Esophagus muscularis mucosa (tissue), 4 donors: ENCODE measurements around the gene CSTB. TPM values are rescaled to one million over a fixed set of nuclear protein-coding genes. Genes with fewer than 3 reads are reported as not detected.

Source experiments
- DNase-seq: peaks from one replicate; pipeline ENCODE4 v3.0.0-alpha.2; 2017; ENCODE audit errors: extremely low spot score
- H3K27ac ChIP-seq, 4 donors: fragments of 200-600 bp; sonication (generic); replicated peaks in 1 of 4; 1 replicate in 3 of 4; 2 replicates in 1 of 4; pipeline ENCODE4 v1.5.1; 2016 to 2019; ENCODE audit warnings: mild to moderate bottlenecking in 1 of 4
- H3K27me3 ChIP-seq, 4 donors: fragments of 200-600 bp; sonication (generic); one replicate each; pipeline versions ENCODE4 v1.5.1 to v1.6.0; 2016 to 2019
- H3K36me3 ChIP-seq, 4 donors: fragments of 200-600 bp; sonication (generic); one replicate each; pipeline ENCODE4 v1.5.1; 2016 to 2019
- H3K4me1 ChIP-seq, 4 donors: fragments of 200-600 bp; sonication (generic); one replicate each; pipeline ENCODE4 v1.5.1; 2016 to 2019
- H3K4me3 ChIP-seq, 4 donors: fragments of 200-600 bp; sonication (generic); 1 replicate in 2 of 4; 2 replicates in 2 of 4; pipeline ENCODE4 v1.5.1; 2016 to 2019; ENCODE audit warnings: mild to moderate bottlenecking in 4 of 4, moderate library complexity in 1 of 4
- H3K9me3 ChIP-seq, 4 donors: fragments of 200-600 bp; sonication (generic); 1 replicate in 3 of 4; 2 replicates in 1 of 4; pipeline ENCODE4 v1.5.1; 2016 to 2019
- CTCF ChIP-seq, 3 experiments: fragments of 200-600 bp in 2 of 3; fragments of 450-650 bp in 1 of 3; sonication (generic) in 2 of 3; IDR thresholded peaks; one replicate each; pipeline ENCODE4 v1.5.1; 2017 to 2019; ENCODE audit warnings: antibody characterized with exemption in 3 of 3, mild to moderate bottlenecking in 2 of 3, moderate library complexity in 1 of 3
- EP300 ChIP-seq: sonication (generic); formaldehyde crosslinking; IDR thresholded peaks from one replicate; pipeline ENCODE4 v1.6.1; 2017; ENCODE audit warnings: antibody characterized with exemption
- POLR2A ChIP-seq: fragments of 450-650 bp; IDR thresholded peaks from one replicate; pipeline ENCODE4 v1.6.1; 2017; ENCODE audit warnings: antibody characterized with exemption, moderate library complexity, mild to moderate bottlenecking, low read depth
- POLR2AphosphoS5 ChIP-seq, 2 donors: sonication (generic); formaldehyde crosslinking; IDR thresholded peaks; one replicate each; pipeline ENCODE4 v1.6.1; 2017; ENCODE audit warnings: antibody characterized with exemption in 2 of 2
- WGBS: methylation state at CpG from one replicate; pipeline ENCODE4 v1.1.5; 2018; 5-methylcytosine and 5-hydroxymethylcytosine counted together
- intact Hi-C: fragments of 100-400 bp; cut with DNase I; formaldehyde crosslinking; loops from one replicate; pipeline ENCODE4 v1.15.1; 2023
- total RNA-seq, 4 donors: library from RNA; depleted of rRNA; stranded (reverse); fragments of >200 nt; gene quantifications; one replicate each; pipeline versions ENCODE4 v1.1.0 to v1.2.1, GENCODE V29; 2016

Gene CSTB
- total RNA-seq, 4 donors from 2014 or later = 5.0 to 21.1 (median 8.1) TPM

GRCh38 chr21:43775190-43775589, 918 bp downstream of the CSTB start:
- Histone ChIP-seq H3K4me1 (peaks cover 13 to 21% (median 20%) of the 10 kb centered on the region in 4 donors), H3K9me3 (no peaks in the 10 kb centered on the region), H3K27me3 (no peaks in the 10 kb centered on the region), H3K36me3 (peaks cover 18 to 28% (median 19%) of the 10 kb centered on the region in 4 donors), H3K4me3 (peak overlapping the region; percentile 70 to 99 (median 84)), H3K27ac (peak overlapping the region; percentile 80 to 92 (median 89))
- no peak for TF ChIP-seq EP300
- no peak for TF ChIP-seq CTCF (IDR thresholded peaks at IDR 0.05)
- no peak for TF ChIP-seq POLR2A
- TF ChIP-seq POLR2AphosphoS5 (IDR thresholded peaks at IDR 0.05) = no peak
- intact Hi-C loops = loop anchor here (5.0 kb wide), 1 partner anchor 48 kb away; no protein-coding TSS in a partner anchor
- 86% methylated on average over 12 of the region's 12 CpGs for WGBS
- no peak for DNase-seq

- intact Hi-C loops = no loop called here
- WGBS = 88% methylated on average over 10 of the region's 10 CpGs
- H3K27me3 ChIP-seq = no peaks in the 10 kb centered on the region
- no peak overlapping the region for H3K4me3 ChIP-seq
- H3K36me3 ChIP-seq = peaks cover 18 to 28% (median 19%) of the 10 kb centered on the region in 4 donors
- H3K9me3 ChIP-seq = no peaks in the 10 kb centered on the region
- peaks cover 13 to 21% (median 20%) of the 10 kb centered on the region in 4 donors for H3K4me1 ChIP-seq
- DNase-seq = no peak
- no peak for TF ChIP-seq EP300
- no peak for TF ChIP-seq CTCF (IDR thresholded peaks at IDR 0.05)
- no peak for TF ChIP-seq POLR2AphosphoS5 (IDR thresholded peaks at IDR 0.05)
- TF ChIP-seq POLR2A = no peak
- H3K27ac ChIP-seq = no peak overlapping the region
These were observed 1.9 kb downstream of the CSTB start for GRCh38 chr21:43774163-43774562.

GRCh38 chr21:43772425-43772821, 3.7 kb downstream of the CSTB start:
- Histone ChIP-seq H3K36me3 (peaks cover 18 to 28% (median 19%) of the 10 kb centered on the region in 4 donors), H3K27ac (no peak overlapping the region), H3K9me3 (no peaks in the 10 kb centered on the region), H3K4me1 (peaks cover 20 to 37% (median 28%) of the 10 kb centered on the region in 4 donors), H3K27me3 (no peaks in the 10 kb centered on the region), H3K4me3 (no peak overlapping the region)
- WGBS = 73% methylated on average over 6 of the region's 6 CpGs
- TF ChIP-seq POLR2A (no peak), POLR2AphosphoS5 (IDR thresholded peaks at IDR 0.05) (no peak), EP300 (no peak), CTCF (IDR thresholded peaks at IDR 0.05) (no peak)
- intact Hi-C loops = no loop called here
- no peak for DNase-seq

GRCh38 chr21:43771698-43772424, 4.2 kb downstream of the CSTB start:
- intact Hi-C loops = no loop called here
- H3K4me3 ChIP-seq = no peak overlapping the region
- H3K9me3 ChIP-seq = no peaks in the 10 kb centered on the region
- H3K36me3 ChIP-seq = peaks cover 18 to 28% (median 19%) of the 10 kb centered on the region in 4 donors
- no peak for DNase-seq
- H3K27me3 ChIP-seq = no peaks in the 10 kb centered on the region
- TF ChIP-seq EP300 (no peak), POLR2AphosphoS5 (IDR thresholded peaks at IDR 0.05) (no peak), POLR2A (no peak), CTCF (IDR thresholded peaks at IDR 0.05) (no peak)
- WGBS = 80% methylated on average over 13 of the region's 13 CpGs
- H3K27ac ChIP-seq = no peak overlapping the region
- H3K4me1 ChIP-seq = peaks cover 20 to 42% (median 33%) of the 10 kb centered on the region in 4 donors
